Uterus (tissue), 4 donors: Measurements from ENCODE around the gene RIN2. TPM values are rescaled to one million over a fixed set of nuclear protein-coding genes. Genes with fewer than 3 reads are reported as not detected.

Experiments
- DNase-seq, 2 donors: peaks; one replicate each; pipeline ENCODE4 v3.0.0-alpha.2; 2019 to 2020
- H3K27ac ChIP-seq, 2 donors: fragments of 200-600 bp; sonication (generic); 1 replicate in 1 of 2; 2 replicates in 1 of 2; pipeline ENCODE4 v1.5.1; 2016 to 2018
- H3K27me3 ChIP-seq, 2 donors: fragments of 200-600 bp; sonication (generic); one replicate each; pipeline ENCODE4 v1.5.1; 2018 to 2019; ENCODE audit warnings: control low read depth in 1 of 2
- H3K36me3 ChIP-seq, 2 donors: fragments of 200-600 bp; sonication (generic); one replicate each; pipeline ENCODE4 v1.5.1; 2019; ENCODE audit warnings: control low read depth in 1 of 2
- H3K4me1 ChIP-seq, 2 donors: fragments of 200-600 bp; sonication (generic); one replicate each; pipeline ENCODE4 v1.5.1; 2018 to 2019; ENCODE audit warnings: control low read depth in 1 of 2
- H3K4me3 ChIP-seq, 2 donors: fragments of 200-600 bp; sonication (generic); 1 replicate in 1 of 2; 2 replicates in 1 of 2; pipeline ENCODE4 v1.5.1; 2018 to 2019; ENCODE audit warnings: mild to moderate bottlenecking in 1 of 2
- H3K9me3 ChIP-seq, 2 donors: fragments of 200-600 bp; sonication (generic); one replicate each; pipeline ENCODE4 v1.5.1; 2019; ENCODE audit warnings: control low read depth in 1 of 2
- CTCF ChIP-seq, 4 experiments: fragments of 200-600 bp in 2 of 4; fragments of 450-650 bp in 2 of 4; sonication (generic) in 2 of 4; IDR thresholded peaks; one replicate each; pipeline ENCODE4 v1.5.1; 2016 to 2019; ENCODE audit warnings: antibody characterized with exemption in 4 of 4, mild to moderate bottlenecking in 2 of 4, moderate library complexity in 1 of 4
- POLR2A ChIP-seq, 2 donors: fragments of 450-650 bp; IDR thresholded peaks; one replicate each; pipeline ENCODE4 v1.6.1; 2016; ENCODE audit warnings: antibody characterized with exemption in 2 of 2, mild to moderate bottlenecking in 1 of 2, moderate library complexity in 1 of 2
- intact Hi-C: fragments of 100-400 bp; cut with DNase I; formaldehyde crosslinking; loops from one replicate; pipeline ENCODE4 v1.15.1; 2023; ENCODE audit warnings: low total_unique reads
- total RNA-seq, 4 donors: library from RNA; depleted of rRNA in 3 of 4; stranded (reverse); fragments of >200 nt in 3 of 4; gene quantifications; one replicate each; pipeline versions ENCODE4 v1.1.0 to v1.2.4, GENCODE V29; 2014 to 2023
- donor health status: DM: yes; HTN: yes; CAD: no.

RIN2 gene
- total RNA-seq, 4 donors from 2014 or later = 29.7 to 77.5 (median 59.6) TPM

- DNase-seq = no peak
- intact Hi-C loops = no loop called here
- H3K36me3 ChIP-seq = no peaks in the 10 kb centered on the region
- H3K4me3 ChIP-seq = no peak overlapping the region
- no peak for TF ChIP-seq POLR2A (IDR thresholded peaks at IDR 0.05)
- TF ChIP-seq CTCF (IDR thresholded peaks at IDR 0.05) = no peak
- peak overlapping the region; percentile 40 for H3K27ac ChIP-seq
- peaks cover 0 to 6% of the 10 kb centered on the region in 2 donors for H3K4me1 ChIP-seq
- H3K9me3 ChIP-seq = no peaks in the 10 kb centered on the region
- H3K27me3 ChIP-seq = no peaks in the 10 kb centered on the region
These were observed 20.3 kb downstream of the RIN2 start for GRCh38 chr20:19778404-19778803.

GRCh38 chr20:19779634-19780033 is 21.6 kb downstream of the RIN2 start:
- Histone ChIP-seq H3K27ac (no peak overlapping the region), H3K4me3 (no peak overlapping the region), H3K9me3 (no peaks in the 10 kb centered on the region), H3K36me3 (no peaks in the 10 kb centered on the region), H3K4me1 (peaks cover 0 to 6% of the 10 kb centered on the region in 2 donors), H3K27me3 (no peaks in the 10 kb centered on the region)
- TF ChIP-seq CTCF (IDR thresholded peaks at IDR 0.05) (no peak), POLR2A (IDR thresholded peaks at IDR 0.05) (no peak)
- intact Hi-C loops = loop anchor here (5.0 kb wide), 1 partner anchor 218 kb away; no protein-coding TSS in a partner anchor
- DNase-seq = no peak

- H3K4me3 ChIP-seq = no peak overlapping the region
- no peak overlapping the region for H3K27ac ChIP-seq
- TF ChIP-seq POLR2A (IDR thresholded peaks at IDR 0.05) = no peak
- no peak for TF ChIP-seq CTCF (IDR thresholded peaks at IDR 0.05)
- H3K27me3 ChIP-seq = no peaks in the 10 kb centered on the region
- peaks cover 3 to 8% of the 10 kb centered on the region in 2 donors for H3K4me1 ChIP-seq
- no peaks in the 10 kb centered on the region for H3K36me3 ChIP-seq
- intact Hi-C loops = loop anchor here (5.0 kb wide), 1 partner anchor 217 kb away; no protein-coding TSS in a partner anchor
- DNase-seq = no peak
- no peaks in the 10 kb centered on the region for H3K9me3 ChIP-seq
These were observed 22.2 kb downstream of the RIN2 start for GRCh38 chr20:19780261-19780660.

- DNase-seq = no peak
- Histone ChIP-seq H3K9me3 (no peaks in the 10 kb centered on the region), H3K4me1 (peaks cover 8 to 14% of the 10 kb centered on the region in 2 donors), H3K4me3 (no peak overlapping the region), H3K27me3 (no peaks in the 10 kb centered on the region), H3K27ac (no peak overlapping the region), H3K36me3 (no peaks in the 10 kb centered on the region)
- intact Hi-C loops = loop anchor here (5.0 kb wide), 1 partner anchor 216 kb away; no protein-coding TSS in a partner anchor
- TF ChIP-seq POLR2A (IDR thresholded peaks at IDR 0.05) (no peak), CTCF (IDR thresholded peaks at IDR 0.05) (no peak)
These were observed 23.2 kb downstream of the RIN2 start for GRCh38 chr20:19781235-19781634.

GRCh38 chr20:19782669-19783068 is 24.6 kb downstream of the RIN2 start:
- no peak overlapping the region for H3K27ac ChIP-seq
- intact Hi-C loops = loop anchor here (5.0 kb wide), 1 partner anchor 215 kb away; no protein-coding TSS in a partner anchor
- TF ChIP-seq POLR2A (IDR thresholded peaks at IDR 0.05) (no peak), CTCF (IDR thresholded peaks at IDR 0.05) (no peak)
- no peaks in the 10 kb centered on the region for H3K9me3 ChIP-seq
- H3K36me3 ChIP-seq = no peaks in the 10 kb centered on the region
- H3K4me1 ChIP-seq = peaks cover 9 to 14% of the 10 kb centered on the region in 2 donors
- DNase-seq = no peak
- H3K4me3 ChIP-seq = no peak overlapping the region
- no peaks in the 10 kb centered on the region for H3K27me3 ChIP-seq
